H1 (cell line): ENCODE results near the gene SND1. TPM values are rescaled to one million over a fixed set of nuclear protein-coding genes. Genes with fewer than 3 reads are reported as not detected.

ENCODE experiments used
- CTCF ChIA-PET: fragments of 300-600 bp; sonication (Branson Sonifier 250); formaldehyde crosslinking; loops from one replicate; lab custom pipeline; 2021; ENCODE audit not compliant: partially characterized antibody; lab: Charles Lee
- POLR2A ChIA-PET: fragments of 300-600 bp; sonication (Branson Sonifier 250); formaldehyde crosslinking; loops from one replicate; lab custom pipeline; 2021; ENCODE audit warnings: inconsistent platforms; ENCODE audit not compliant: partially characterized antibody; lab: Charles Lee
- DNase-seq, 2 experiments: peaks; one replicate each; pipeline versions ENCODE4 v3.0.0 to v3.0.0-alpha.2; 2010 to 2022; ENCODE audit warnings: low spot score in 2 of 2, low read depth in 1 of 2, mixed read lengths in 1 of 2
- FAIRE-seq: peaks from 2 replicates; lab custom pipeline; 2011; peaks lifted over from hg19 to GRCh38; lab: Jason Lieb, UNC
- H2AFZ ChIP-seq: 2 replicates; pipeline ENCODE4 v1.8.1; 2012; ENCODE audit warnings: low read length, inconsistent platforms
- H2AK5ac ChIP-seq: 2 replicates; pipeline ENCODE4 v1.6.1; 2013; ENCODE audit warnings: low read depth, low read length
- H2BK120ac ChIP-seq: replicated peaks from 2 replicates; pipeline ENCODE3; 2013; ENCODE audit warnings: low read depth, low read length, inconsistent platforms
- H2BK12ac ChIP-seq: 2 replicates; pipeline ENCODE4 v1.6.1; 2013; ENCODE audit warnings: low read depth, low read length
- H2BK15ac ChIP-seq: 2 replicates; pipeline ENCODE4 v1.6.1; 2013; ENCODE audit warnings: low read length
- H2BK20ac ChIP-seq: 2 replicates; pipeline ENCODE4 v1.6.1; 2013; ENCODE audit warnings: low read length
- H2BK5ac ChIP-seq: 2 replicates; pipeline ENCODE4 v1.6.1; 2013; ENCODE audit warnings: low read depth, low read length
- H3K14ac ChIP-seq: 2 replicates; pipeline ENCODE4 v1.6.1; 2013; ENCODE audit warnings: inconsistent platforms; ENCODE audit not compliant: insufficient read length
- H3K18ac ChIP-seq: 2 replicates; pipeline ENCODE4 v1.6.1; 2013; ENCODE audit warnings: low read length; ENCODE audit errors: extremely low read depth
- H3K23ac ChIP-seq: 2 replicates; pipeline ENCODE4 v1.6.1; 2013; ENCODE audit warnings: inconsistent platforms; ENCODE audit not compliant: insufficient read length
- H3K23me2 ChIP-seq: 2 replicates; pipeline ENCODE4 v1.6.1; 2013; ENCODE audit warnings: low read depth, low read length
- H3K27ac ChIP-seq: 2 replicates; pipeline ENCODE4 v1.6.1; 2011; ENCODE audit warnings: low read depth, low read length, inconsistent platforms
- H3K27me3 ChIP-seq, 4 experiments: replicated peaks in 1 of 4; 1 replicate in 1 of 4; 2 replicates in 3 of 4; pipeline versions ENCODE4 v1.6.1 to v1.8.1; 2011 to 2013; ENCODE audit warnings: low read length in 3 of 4, mild to moderate bottlenecking in 3 of 4, inconsistent platforms in 2 of 4, mixed read lengths in 2 of 4, moderate library complexity in 1 of 4; ENCODE audit not compliant: control insufficient read depth in 3 of 4, insufficient read depth in 3 of 4; ENCODE audit errors: extremely low read depth in 1 of 4
- H3K36me3 ChIP-seq, 4 experiments: 2 replicates each; pipeline versions ENCODE4 v1.6.1 to v1.8.1; 2011 to 2013; ENCODE audit warnings: mild to moderate bottlenecking in 4 of 4, low read length in 3 of 4, moderate library complexity in 2 of 4, control low read depth in 1 of 4, inconsistent platforms in 1 of 4; ENCODE audit not compliant: insufficient read depth in 4 of 4, control insufficient read depth in 2 of 4
- H3K4ac ChIP-seq: replicated peaks from 2 replicates; pipeline ENCODE3; 2013; ENCODE audit warnings: low read length, low read depth, mixed read lengths, inconsistent platforms; ENCODE audit not compliant: insufficient read length
- H3K4me1 ChIP-seq, 4 experiments: replicated peaks in 1 of 4; 1 replicate in 1 of 4; 2 replicates in 3 of 4; pipeline versions ENCODE4 v1.6.1 to v1.8.1; 2011 to 2013; ENCODE audit warnings: low read length in 3 of 4, inconsistent platforms in 2 of 4, mixed read lengths in 1 of 4; ENCODE audit not compliant: insufficient read depth in 4 of 4, control insufficient read depth in 3 of 4
- H3K4me2 ChIP-seq, 2 experiments: 2 replicates each; pipeline versions ENCODE4 v1.6.1 to v1.8.1; 2011 to 2013; ENCODE audit warnings: low read depth in 2 of 2, low read length in 2 of 2, control low read depth in 1 of 2, inconsistent platforms in 1 of 2, mild to moderate bottlenecking in 1 of 2; ENCODE audit not compliant: insufficient read depth in 1 of 2
- H3K4me3 ChIP-seq, 4 experiments: fragments of 200-600, 300-600 bp in 1 of 4; sonication (generic), shearing (Covaris generic), sonication (Bioruptor Twin) in 1 of 4; 2 replicates each; pipeline versions ENCODE4 v1.5.1 to v1.8.1; 2011 to 2016; ENCODE audit warnings: low read length in 4 of 4, low read depth in 3 of 4, control low read depth in 2 of 4, inconsistent platforms in 2 of 4, mild to moderate bottlenecking in 2 of 4, mixed read lengths in 1 of 4, moderate library complexity in 1 of 4; ENCODE audit not compliant: insufficient read depth in 2 of 4; ENCODE audit errors: extremely low read depth in 1 of 4
- H3K56ac ChIP-seq: replicated peaks from 2 replicates; pipeline ENCODE3; 2013; ENCODE audit warnings: low read depth, mild to moderate bottlenecking, mixed read lengths, low read length, inconsistent platforms; ENCODE audit not compliant: insufficient read length
- H3K79me1 ChIP-seq: 2 replicates; pipeline ENCODE4 v1.6.1; 2013; ENCODE audit warnings: low read depth, low read length, control low read depth
- H3K79me2 ChIP-seq, 2 experiments: 2 replicates each; pipeline versions ENCODE4 v1.6.1 to v1.8.1; 2012 to 2013; ENCODE audit warnings: low read length in 2 of 2, mild to moderate bottlenecking in 2 of 2, inconsistent platforms in 1 of 2; ENCODE audit not compliant: insufficient read depth in 2 of 2, control insufficient read depth in 1 of 2
- H3K9ac ChIP-seq, 4 experiments: replicated peaks in 1 of 4; 1 replicate in 1 of 4; 2 replicates in 3 of 4; pipeline versions ENCODE4 v1.6.1 to v1.8.1; 2011 to 2013; ENCODE audit warnings: low read depth in 3 of 4, low read length in 3 of 4, control low read depth in 2 of 4, mild to moderate bottlenecking in 2 of 4, moderate library complexity in 2 of 4, inconsistent platforms in 1 of 4; ENCODE audit errors: extremely low read depth in 1 of 4
- H3K9me3 ChIP-seq, 2 experiments: 2 replicates each; pipeline versions ENCODE4 v1.6.1 to v1.8.1; 2012 to 2013; ENCODE audit warnings: mild to moderate bottlenecking in 2 of 2, moderate library complexity in 2 of 2, control low read depth in 1 of 2, inconsistent platforms in 1 of 2, low read depth in 1 of 2, low read length in 1 of 2, mixed read lengths in 1 of 2; ENCODE audit not compliant: insufficient read depth in 2 of 2
- H4K20me1 ChIP-seq, 2 experiments: replicated peaks in 1 of 2; 2 replicates each; pipeline versions ENCODE3 to v1.8.1; 2011 to 2013; ENCODE audit warnings: inconsistent platforms in 2 of 2, low read length in 2 of 2, mild to moderate bottlenecking in 1 of 2; ENCODE audit not compliant: insufficient read depth in 2 of 2, control insufficient read depth in 1 of 2
- H4K5ac ChIP-seq: 2 replicates; pipeline ENCODE4 v1.6.1; 2013; ENCODE audit warnings: low read length, low read depth, mixed read lengths, inconsistent platforms; ENCODE audit not compliant: insufficient read length
- H4K8ac ChIP-seq: 2 replicates; pipeline ENCODE4 v1.8.0; 2013; ENCODE audit warnings: mild to moderate bottlenecking, moderate library complexity, low read length, inconsistent platforms; ENCODE audit not compliant: insufficient read depth; ENCODE audit errors: extremely low read depth
- H4K91ac ChIP-seq: replicated peaks from 2 replicates; pipeline ENCODE3; 2013; ENCODE audit warnings: low read length, mixed read lengths, inconsistent platforms; ENCODE audit not compliant: insufficient read length
- ATF2 ChIP-seq: IDR thresholded peaks from 2 replicates; pipeline ENCODE4 v1.6.1; 2012; ENCODE audit warnings: low read length, inconsistent platforms
- BRCA1 ChIP-seq: IDR thresholded peaks from 2 replicates; pipeline ENCODE4 v1.6.1; 2012; ENCODE audit warnings: low read depth, low read length, improper control_type of control experiment
- EZH2 ChIP-seq: fragments of 200-600 bp; sonication (generic); IDR thresholded peaks from 2 replicates; pipeline ENCODE4 v1.7.1; 2012; ENCODE audit warnings: low read depth, mild to moderate bottlenecking, moderate library complexity, low read length, inconsistent platforms; ENCODE audit not compliant: severe bottlenecking
- JUN ChIP-seq: IDR thresholded peaks from 2 replicates; pipeline ENCODE4 v1.6.1; 2011; ENCODE audit warnings: low read depth, mild to moderate bottlenecking, improper control_type of control experiment, low read length
- JUND ChIP-seq: IDR thresholded peaks from 2 replicates; pipeline ENCODE4 v1.6.1; 2011; ENCODE audit warnings: mild to moderate bottlenecking, improper control_type of control experiment, low read length
- KDM1A ChIP-seq: fragments of 200-600, 300-600 bp; sonication (generic); IDR thresholded peaks from 2 replicates; pipeline ENCODE4 v1.7.1; 2016; ENCODE audit warnings: mild to moderate bottlenecking, low read length, borderline replicate concordance
- KDM5A ChIP-seq: fragments of 200-600 bp; IDR thresholded peaks from 2 replicates; pipeline ENCODE4 v1.7.1; 2012; ENCODE audit warnings: mild to moderate bottlenecking, low read length, inconsistent platforms, mixed read lengths
- POLR2A ChIP-seq, 2 experiments: IDR thresholded peaks; 1 replicate in 1 of 2; 2 replicates in 1 of 2; pipeline ENCODE4 v1.6.1; 2011; ENCODE audit warnings: low read depth in 2 of 2, low read length in 2 of 2, mild to moderate bottlenecking in 2 of 2; ENCODE audit errors: control extremely low read depth in 1 of 2
- RAD21 ChIP-seq, 2 experiments: IDR thresholded peaks in 1 of 2; conservative IDR thresholded peaks in 1 of 2; 2 replicates each; pipeline ENCODE4 v1.6.1; 2011; ENCODE audit warnings: low read depth in 2 of 2, low read length in 2 of 2, improper control_type of control experiment in 1 of 2, inconsistent platforms in 1 of 2, mild to moderate bottlenecking in 1 of 2, moderate library complexity in 1 of 2
- RXRA ChIP-seq: IDR thresholded peaks from 2 replicates; pipeline ENCODE4 v1.6.1; 2011; ENCODE audit warnings: low read depth, mild to moderate bottlenecking, low read length, moderate library complexity; ENCODE audit not compliant: insufficient read depth
- SIN3A ChIP-seq, 2 experiments: IDR thresholded peaks in 1 of 2; conservative IDR thresholded peaks in 1 of 2; 2 replicates each; pipeline ENCODE4 v1.6.1; 2011 to 2012; ENCODE audit warnings: low read length in 2 of 2, improper control_type of control experiment in 1 of 2, low read depth in 1 of 2, mild to moderate bottlenecking in 1 of 2
- SIRT6 ChIP-seq: IDR thresholded peaks from one replicate; pipeline ENCODE4 v1.7.1; 2012; ENCODE audit warnings: low read length, inconsistent platforms
- SP1 ChIP-seq: IDR thresholded peaks from 2 replicates; pipeline ENCODE4 v1.6.1; 2011; ENCODE audit warnings: low read depth, low read length
- WGBS, 2 experiments: shearing (Covaris generic) in 1 of 2; methylation state at CpG; one replicate each; pipeline versions ENCODE4 v1.1.6 to v1.1.7; 2013 to 2015; ENCODE audit warnings: low lambda C conversion rate in 2 of 2, mixed read lengths in 2 of 2, inconsistent platforms in 1 of 2, low coverage in 1 of 2, missing lambda C conversion rate in 1 of 2; ENCODE audit not compliant: insufficient replicate concordance in 2 of 2, insufficient coverage in 1 of 2, insufficient read length in 1 of 2; ENCODE audit errors: extremely low coverage in 1 of 2, missing lambda C conversion rate in 1 of 2; 5-methylcytosine and 5-hydroxymethylcytosine counted together
- polyA plus RNA-seq, 7 experiments: library from polyadenylated mRNA; depleted of rRNA in 3 of 7; stranded (reverse) in 5 of 7; unstranded in 2 of 7; fragments of >200 nt in 5 of 7; fragments of 200-250 nt in 2 of 7; gene quantifications; 1 replicate in 5 of 7; 2 replicates in 1 of 7; 4 replicates in 1 of 7; pipeline versions ENCODE4 v1.2.1 to v1.2.3, GENCODE V29; 2011 to 2013; ENCODE audit warnings: missing spikeins in 2 of 7, mixed read lengths in 2 of 7
- total RNA-seq: library from RNA; stranded (reverse); fragmentation: NEBNext Ultra II Directional; extraction: Animal tissue kit (Norgen Biotek cat#: 25700); gene quantifications from 2 replicates; pipeline ENCODE4 v1.2.1, GENCODE V29; 2021

Gene SND1
- total and polyA plus RNA-seq, 2 of the 8 experiments (the other 6 are each of a cell fraction or from before 2014, with no cell fraction given): 122 to 290 TPM

- Histone ChIP-seq H3K9ac (no peak overlapping the region), H4K8ac (no peak overlapping the region), H2BK120ac (no peak overlapping the region), H3K79me1 (peaks cover under 1% of the 10 kb centered on the region; the same call in 1 of the 2 replicates), H2BK20ac (no peak overlapping the region), H2BK5ac (no peak overlapping the region), H3K4ac (no peak overlapping the region), H4K20me1 (peaks cover 2 to 4% of the 10 kb centered on the region in 2 experiments), H3K14ac (no peak overlapping the region), H3K4me3 (no peak overlapping the region), H3K27ac (no peak overlapping the region), H3K4me2 (no peak overlapping the region), H2AK5ac (no peak overlapping the region), H2AFZ (no peak overlapping the region), H2BK15ac (no peak overlapping the region), H3K27me3 (no peaks in the 10 kb centered on the region), H3K4me1 (no peaks in the 10 kb centered on the region; a peak in 1 of 7 replicates), H3K18ac (no peak overlapping the region), H3K23ac (no peak overlapping the region), H4K5ac (no peak overlapping the region), H4K91ac (no peak overlapping the region), H3K56ac (no peak overlapping the region), H3K36me3 (no peaks in the 10 kb centered on the region), H2BK12ac (no peak overlapping the region), H3K23me2 (no peaks in the 10 kb centered on the region), H3K79me2 (no peaks in the 10 kb centered on the region), H3K9me3 (no peaks in the 10 kb centered on the region)
- WGBS, 2 experiments: 87% methylated on average over 6 of the region's 6 CpGs; no CpG with 5 or more reads in 1 of the 2 experiments
- ChIA-PET POLR2A (no interaction called here), CTCF (interaction anchor here (1.7 to 2.0 kb wide), 3 partner anchors 10 to 15 kb away, joined by 3 to 9 read pairs (median 6); no protein-coding TSS in a partner anchor)
- no peak for FAIRE-seq
- no peak for DNase-seq
- no peak for TF ChIP-seq KDM1A
- no peak for TF ChIP-seq RAD21 (IDR thresholded peaks at IDR 0.05 in 1 of 2, conservative IDR thresholded peaks at IDR 0.05 in 1 of 2; ENCODE audit: low read depth in 2 of 2, low read length in 2 of 2)
- TF ChIP-seq ATF2: no peak
- no peak for TF ChIP-seq SIRT6
- TF ChIP-seq JUN: no peak
- TF ChIP-seq EZH2: no peak
- TF ChIP-seq POLR2A (IDR thresholded peaks at IDR 0.05; ENCODE audit: control extremely low read depth in 1 of 2, low read depth in 2 of 2, low read length in 2 of 2): no peak
- TF ChIP-seq SIN3A (conservative IDR thresholded peaks at IDR 0.05 in 1 of 2, IDR thresholded peaks at IDR 0.05 in 1 of 2; ENCODE audit: low read depth in 1 of 2, low read length in 2 of 2): no peak
- no peak for TF ChIP-seq KDM5A
- TF ChIP-seq RXRA: no peak
- no peak for TF ChIP-seq BRCA1
- TF ChIP-seq JUND: no peak
- no peak for TF ChIP-seq SP1
These were observed 352.6 kb downstream of the SND1 start for GRCh38 chr7:128004623-128005022.
